IMR-90 (cell line): ENCODE data around the gene KLK13. TPM values are rescaled to one million over a fixed set of nuclear protein-coding genes. Genes with fewer than 3 reads are reported as not detected.

Source experiments
- ATAC-seq: fragments of 200-7000 bp; cut with Tn5 transposase; 2 replicates; pipeline ENCODE4 v1.9.1; 2020; ENCODE audit warnings: low read depth, mild to moderate bottlenecking, moderate library complexity
- BruUV-seq: library from RNA; stranded (reverse); fragments of 400-500 nt; replicated peaks from 2 replicates; lab custom pipeline; 2021; lab: Mats Ljungman, UMichigan
- CTCF ChIA-PET: fragments of 300-600 bp; formaldehyde crosslinking; extraction: SDS; loops from one replicate; lab custom pipeline; 2021; ENCODE audit warnings: antibody characterized with exemption; lab: Yijun Ruan, JAX
- POLR2A ChIA-PET: fragments of 300-600 bp; sonication (Branson Sonifier 250); formaldehyde crosslinking; loops from one replicate; lab custom pipeline; 2022; ENCODE audit warnings: antibody characterized with exemption; ENCODE audit not compliant: unreplicated experiment; lab: Charles Lee
- DNase-seq: peaks from one replicate; pipeline ENCODE4 v3.0.0; 2013
- H2AFZ ChIP-seq: replicated peaks from 2 replicates; pipeline ENCODE3; 2013; ENCODE audit warnings: low read length, mild to moderate bottlenecking; ENCODE audit not compliant: poor library complexity
- H2AK5ac ChIP-seq: 2 replicates; pipeline ENCODE4 v1.6.1; 2013; ENCODE audit warnings: low read depth, low read length, inconsistent platforms
- H2AK9ac ChIP-seq: replicated peaks from 2 replicates; pipeline ENCODE3; 2013; ENCODE audit warnings: mild to moderate bottlenecking, low read depth, low read length, moderate library complexity; ENCODE audit not compliant: poor library complexity
- H2BK120ac ChIP-seq: 2 replicates; pipeline ENCODE4 v1.6.1; 2013; ENCODE audit warnings: low read depth, low read length, inconsistent platforms
- H2BK15ac ChIP-seq: 3 replicates; pipeline ENCODE4 v1.6.1; 2013; ENCODE audit warnings: low read depth, low read length, inconsistent platforms
- H2BK20ac ChIP-seq: 2 replicates; pipeline ENCODE4 v1.6.1; 2013; ENCODE audit warnings: low read depth, mild to moderate bottlenecking, inconsistent platforms, low read length, moderate library complexity
- H2BK5ac ChIP-seq: 2 replicates; pipeline ENCODE4 v1.6.1; 2013; ENCODE audit warnings: mild to moderate bottlenecking, low read depth, low read length, inconsistent platforms; ENCODE audit not compliant: poor library complexity, severe bottlenecking
- H3K14ac ChIP-seq: replicated peaks from 2 replicates; pipeline ENCODE4 v1.6.1; 2013; ENCODE audit warnings: low read depth, low read length, inconsistent platforms
- H3K18ac ChIP-seq: 2 replicates; pipeline ENCODE4 v1.6.1; 2013; ENCODE audit warnings: low read depth, low read length, control low read depth
- H3K23ac ChIP-seq: 2 replicates; pipeline ENCODE4 v1.6.1; 2013; ENCODE audit warnings: low read depth, low read length, inconsistent platforms
- H3K27ac ChIP-seq: 2 replicates; pipeline ENCODE4 v1.5.1; 2013; ENCODE audit warnings: mild to moderate bottlenecking, control low read depth, low read length; ENCODE audit not compliant: insufficient read depth
- H3K27me3 ChIP-seq: 2 replicates; pipeline ENCODE4 v1.6.1; 2013; ENCODE audit warnings: low read length; ENCODE audit not compliant: control insufficient read depth, insufficient read depth
- H3K36me3 ChIP-seq: 2 replicates; pipeline ENCODE4 v1.6.1; 2013; ENCODE audit warnings: low read length, mixed read lengths; ENCODE audit not compliant: control insufficient read depth, insufficient read depth
- H3K4ac ChIP-seq: 2 replicates; pipeline ENCODE4 v1.6.1; 2013; ENCODE audit warnings: low read depth, low read length, inconsistent platforms
- H3K4me1 ChIP-seq: 2 replicates; pipeline ENCODE4 v1.6.1; 2013; ENCODE audit warnings: low read length, mixed read lengths; ENCODE audit not compliant: control insufficient read depth, insufficient read depth
- H3K4me2 ChIP-seq: 2 replicates; pipeline ENCODE4 v1.6.1; 2013; ENCODE audit warnings: low read depth, mild to moderate bottlenecking, control low read depth, low read length, moderate library complexity
- H3K4me3 ChIP-seq: 2 replicates; pipeline ENCODE4 v1.5.1; 2013; ENCODE audit warnings: low read depth, mild to moderate bottlenecking, control low read depth, low read length, moderate library complexity; ENCODE audit not compliant: insufficient read depth
- H3K56ac ChIP-seq: 2 replicates; pipeline ENCODE4 v1.6.1; 2013; ENCODE audit warnings: low read length, inconsistent platforms; ENCODE audit not compliant: insufficient read depth; ENCODE audit errors: extremely low read depth
- H3K79me1 ChIP-seq, 2 experiments: 2 replicates each; pipeline ENCODE4 v1.6.1; 2013; ENCODE audit warnings: low read length in 2 of 2, inconsistent platforms in 1 of 2, low read depth in 1 of 2
- H3K9ac ChIP-seq: 2 replicates; pipeline ENCODE4 v1.6.1; 2013; ENCODE audit warnings: low read depth, low read length, control low read depth
- H3K9me1 ChIP-seq: 2 replicates; pipeline ENCODE4 v1.6.1; 2013; ENCODE audit warnings: low read length, inconsistent platforms; ENCODE audit not compliant: insufficient read depth
- H3K9me3 ChIP-seq: 2 replicates; pipeline ENCODE4 v1.6.1; 2013; ENCODE audit warnings: low read length; ENCODE audit not compliant: control insufficient read depth, insufficient read depth
- H4K20me1 ChIP-seq: 2 replicates; pipeline ENCODE4 v1.6.1; 2013; ENCODE audit warnings: low read length, inconsistent platforms; ENCODE audit not compliant: insufficient read depth
- H4K5ac ChIP-seq: 2 replicates; pipeline ENCODE4 v1.6.1; 2013; ENCODE audit warnings: mild to moderate bottlenecking, low read depth, low read length, control low read depth
- H4K8ac ChIP-seq, 2 experiments: 2 replicates each; pipeline ENCODE4 v1.6.1; 2013; ENCODE audit warnings: low read depth in 2 of 2, low read length in 2 of 2, control low read depth in 1 of 2, inconsistent platforms in 1 of 2
- H4K91ac ChIP-seq: 2 replicates; pipeline ENCODE4 v1.6.1; 2013; ENCODE audit warnings: low read depth, low read length, inconsistent platforms; ENCODE audit not compliant: insufficient read depth
- CEBPB ChIP-seq: IDR thresholded peaks from 2 replicates; pipeline ENCODE4 v1.6.1; 2012; ENCODE audit warnings: low read depth, low read length, improper control_type of control experiment
- POLR2A ChIP-seq: IDR thresholded peaks from 2 replicates; pipeline ENCODE4 v1.6.1; 2012; ENCODE audit warnings: mild to moderate bottlenecking, low read depth, low read length
- RAD21 ChIP-seq: IDR thresholded peaks from 2 replicates; pipeline ENCODE4 v1.6.1; 2012; ENCODE audit warnings: low read length, improper control_type of control experiment
- USF2 ChIP-seq: fragments of 150-350 bp; IDR thresholded peaks from 2 replicates; pipeline ENCODE4 v1.6.1; 2017; ENCODE audit warnings: mild to moderate bottlenecking, antibody characterized with exemption, low read length, low read depth
- WGBS, 2 experiments: methylation state at CpG; one replicate each; pipeline versions ENCODE4 v1.1.5 to v1.1.7; 2013; ENCODE audit warnings: missing lambda C conversion rate in 2 of 2; ENCODE audit not compliant: insufficient read length in 1 of 2; ENCODE audit errors: extremely low coverage in 2 of 2; 5-methylcytosine and 5-hydroxymethylcytosine counted together
- dilution Hi-C: fragments of 300-500 bp; cut with HindIII; formaldehyde crosslinking; loops from one replicate; pipeline ENCODE4 v1.14.3; 2018; ENCODE audit warnings: low sequenced_read_pairs; ENCODE audit not compliant: unreplicated experiment
- in situ Hi-C: fragments of 300-500 bp; cut with MboI; formaldehyde crosslinking; loops from 3 replicates; pipeline ENCODE4 v1.14.3; 2019; ENCODE audit warnings: low sequenced_read_pairs, inconsistent platforms, mixed read lengths
- intact Hi-C: fragments of 100-400 bp; cut with micrococcal nuclease; formaldehyde crosslinking; loops from 2 replicates; pipeline ENCODE4 v1.10.0; 2022
- polyA plus RNA-seq, 3 experiments: library from polyadenylated mRNA; depleted of rRNA; stranded (reverse); fragments of >200 nt; gene quantifications; 2 replicates each; pipeline ENCODE4 v1.2.3, GENCODE V29; 2012; ENCODE audit warnings: low replicate concordance in 1 of 3
- total RNA-seq: library from RNA; depleted of rRNA; stranded (reverse); fragments of >200 nt; gene quantifications from 2 replicates; pipeline ENCODE4 v1.2.3, GENCODE V29; 2012

The KLK13 gene
- total and polyA plus RNA-seq, 2 of the 4 experiments (the other 2 are of a cell fraction) = not detected

- no TSS peak for BruUV-seq
- Histone ChIP-seq H3K36me3 (no peaks in the 10 kb centered on the region), H3K9me1 (no peaks in the 10 kb centered on the region), H2BK5ac (no peak overlapping the region), H3K18ac (no peak overlapping the region), H2BK15ac (no peak overlapping the region), H3K9ac (no peak overlapping the region), H3K79me1 (no peaks in the 10 kb centered on the region), H4K5ac (no peak overlapping the region), H3K27ac (no peak overlapping the region), H3K14ac (no peak overlapping the region), H3K23ac (no peak overlapping the region), H2AFZ (no peak overlapping the region), H3K4ac (no peak overlapping the region), H2AK9ac (no peak overlapping the region), H2BK120ac (no peak overlapping the region), H3K56ac (no peak overlapping the region), H3K4me1 (no peaks in the 10 kb centered on the region), H4K20me1 (no peaks in the 10 kb centered on the region), H3K4me3 (no peak overlapping the region), H3K27me3 (no peaks in the 10 kb centered on the region), H4K8ac (no peak overlapping the region), H4K91ac (no peak overlapping the region), H3K9me3 (peaks cover 2% of the 10 kb centered on the region; the same call in 1 of the 2 replicates), H2AK5ac (no peak overlapping the region), H2BK20ac (no peak overlapping the region), H3K4me2 (no peak overlapping the region)
- WGBS, 2 experiments = 0% methylated on average over 1 of the region's 1 CpG; no CpG with 5 or more reads in 1 of the 2 experiments
- CTCF ChIA-PET = no interaction called here
- POLR2A ChIA-PET = no interaction called here
- intact Hi-C loops = no loop called here
- ATAC-seq (no peak), DNase-seq (no peak)
- no peak for TF ChIP-seq RAD21
- no peak for TF ChIP-seq POLR2A
- no peak for TF ChIP-seq USF2
- no peak for TF ChIP-seq CEBPB
- dilution Hi-C loops = no loop called here
- in situ Hi-C loops = no loop called here
These were observed 3.9 kb downstream of the KLK13 start for GRCh38 chr19:51060973-51061372.
